ENCODE results near the gene PANK4. TPM values are rescaled to one million over a fixed set of nuclear protein-coding genes. Genes with fewer than 3 reads are reported as not detected.

PANK4 gene
- total and polyA plus RNA-seq, 10 of the 15 experiments (the other 5 are each of a cell fraction or from before 2014, with no cell fraction given) = 0.35 to 38.0 (median 18.6) TPM

DNA sequence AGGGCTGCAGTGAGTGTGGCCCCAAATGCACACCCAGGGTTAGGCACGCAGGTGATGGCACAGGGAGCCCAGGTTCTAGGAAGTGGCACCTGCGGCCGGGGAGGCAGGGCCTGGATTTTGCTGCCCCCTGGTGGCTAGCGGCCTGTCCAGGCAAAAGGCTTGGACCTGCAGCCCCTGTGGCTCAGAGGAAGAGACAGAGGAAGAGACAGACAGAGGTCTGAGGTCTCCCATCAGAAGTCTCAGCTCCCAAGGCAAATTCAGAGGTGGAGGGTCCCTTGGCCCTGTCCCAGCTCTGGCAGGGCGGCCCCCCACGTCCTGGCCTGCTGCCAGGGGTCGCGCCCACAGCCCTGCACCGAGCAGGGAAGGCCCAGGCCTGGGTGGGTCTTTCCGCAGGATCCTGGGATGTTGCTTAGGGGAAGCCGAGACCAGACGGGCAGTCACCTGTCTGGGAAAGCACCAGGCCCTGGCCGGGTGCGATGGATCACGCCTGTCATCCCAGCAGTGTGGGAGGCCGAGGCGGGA is 21.7 kb upstream of the PANK4 start:
- under 1% methylated on average over 17 of the region's 17 CpGs for WGBS (ENCODE audit: insufficient coverage, insufficient replicate concordance, low lambda C conversion rate, missing lambda C conversion rate)
- H3K27me3 ChIP-seq (replicated peaks in 1 of 2; ENCODE audit: control insufficient read depth in 2 of 2, insufficient read depth in 2 of 2, low read length in 1 of 2) = no peaks in the 10 kb centered on the region
- intact Hi-C loops (cut with micrococcal nuclease; ENCODE audit: unreplicated experiment) = loop anchor here (1.0 to 10.0 kb wide), 5 partner anchors 22 to 353 kb away; partner anchors contain the start of genes FAAP20 and PANK4
- H4K20me1 ChIP-seq (ENCODE audit: control insufficient read depth, insufficient read depth) = no peaks in the 10 kb centered on the region
- H3K4me2 ChIP-seq (ENCODE audit: control insufficient read depth, insufficient read depth) = peak overlapping the region; percentile 99
- H3K27ac ChIP-seq (ENCODE audit: control insufficient read depth, insufficient read depth) = peak overlapping the region; percentile 96
- BruUV-seq (replicated peaks) = no TSS peak
- RAD21 ChIA-PET (ENCODE audit: unreplicated experiment) = interaction anchor here (0.9 to 7.1 kb wide), 12 partner anchors 8 to 353 kb away, joined by 3 to 86 read pairs (median 12); partner anchors contain the start of genes FAAP20, MORN1, PANK4 and PRXL2B
- no peaks in the 10 kb centered on the region for H3K9me3 ChIP-seq (replicated peaks; ENCODE audit: control insufficient read depth, insufficient read depth, low read length)
- DNase-seq (ENCODE audit: low read depth, low spot score) (peak; percentile 50), ATAC-seq (peak; percentile 47), FAIRE-seq (peak; percentile 71)
- no peak overlapping the region for H2AFZ ChIP-seq (ENCODE audit: control insufficient read depth, low read depth, low read length)
- H3K79me2 ChIP-seq (ENCODE audit: control insufficient read depth, insufficient read depth, low read length) = peaks cover 5% of the 10 kb centered on the region
- POLR2A ChIA-PET = interaction anchor here (0.6 to 4.9 kb wide), 15 partner anchors 8 to 353 kb away, joined by 3 to 62 read pairs (median 11); partner anchors contain the start of genes FAAP20, PANK4, PEX10 and PRXL2B
- SMC1A ChIA-PET (ENCODE audit: uncharacterized antibody, unreplicated experiment) = interaction anchor here (0.9 to 3.1 kb wide), 6 partner anchors 9 to 135 kb away, joined by 4 to 30 read pairs (median 17); partner anchors contain the start of genes PANK4, PEX10, PRXL2B and TNFRSF14
- H3K36me3 ChIP-seq (ENCODE audit: control insufficient read depth in 2 of 2, insufficient read depth in 2 of 2, low read length in 1 of 2) = no peaks in the 10 kb centered on the region
- in situ Hi-C loops (cut with MboI) = loop anchor here (5.0 kb wide), 2 partner anchors 34 to 136 kb away; partner anchors contain the start of gene PEX10
- peak overlapping the region; percentile 82 for H3K4me3 ChIP-seq
- peak overlapping the region; percentile 85 for H3K9ac ChIP-seq (ENCODE audit: control insufficient read depth, insufficient read depth, low read length)
- CTCF ChIA-PET = interaction anchor here (0.9 to 4.9 kb wide), 12 partner anchors 8 to 352 kb away, joined by 3 to 37 read pairs (median 8); partner anchors contain the start of genes FAAP20, MORN1, PANK4 and PEX10
- H3K4me1 ChIP-seq (ENCODE audit: control insufficient read depth, insufficient read depth, low read length) = peaks cover 25% of the 10 kb centered on the region
- no peak for TF ChIP-seq USF1 (IDR thresholded peaks at IDR 0.05; ENCODE audit: borderline replicate concordance, extremely low read length, insufficient read depth, low read depth, low read length)
- TF ChIP-seq SMAD1 (IDR thresholded peaks at IDR 0.05; ENCODE audit: low read depth, partially characterized antibody) = no peak
- TF ChIP-seq DPF2 (IDR thresholded peaks at IDR 0.05) = peak; percentile 71
- TF ChIP-seq MEF2B (IDR thresholded peaks at IDR 0.05; ENCODE audit: partially characterized antibody, poor library complexity, severe bottlenecking) = peak; percentile 32
- peak; percentile 46; the same call in 1 of the 2 replicates for TF ChIP-seq RUNX3 (IDR thresholded peaks at IDR 0.05; ENCODE audit: low read length)
- TF ChIP-seq GATAD2B (conservative IDR thresholded peaks at IDR 0.05; ENCODE audit: low read depth) = peak; percentile 65; the same call in 1 of the 2 replicates
- no peak; a peak in 1 of 4 replicates for TF ChIP-seq ETV6 (conservative IDR thresholded peaks at IDR 0.05 in 1 of 2, IDR thresholded peaks at IDR 0.05 in 1 of 2; ENCODE audit: borderline replicate concordance in 1 of 2, low read depth in 1 of 2)
- 0 out of 2 replicates have a peak, but pooled peaks have one; percentile 11 for TF ChIP-seq RB1 (IDR thresholded peaks at IDR 0.05; ENCODE audit: borderline replicate concordance)
- TF ChIP-seq, protein P1, sequence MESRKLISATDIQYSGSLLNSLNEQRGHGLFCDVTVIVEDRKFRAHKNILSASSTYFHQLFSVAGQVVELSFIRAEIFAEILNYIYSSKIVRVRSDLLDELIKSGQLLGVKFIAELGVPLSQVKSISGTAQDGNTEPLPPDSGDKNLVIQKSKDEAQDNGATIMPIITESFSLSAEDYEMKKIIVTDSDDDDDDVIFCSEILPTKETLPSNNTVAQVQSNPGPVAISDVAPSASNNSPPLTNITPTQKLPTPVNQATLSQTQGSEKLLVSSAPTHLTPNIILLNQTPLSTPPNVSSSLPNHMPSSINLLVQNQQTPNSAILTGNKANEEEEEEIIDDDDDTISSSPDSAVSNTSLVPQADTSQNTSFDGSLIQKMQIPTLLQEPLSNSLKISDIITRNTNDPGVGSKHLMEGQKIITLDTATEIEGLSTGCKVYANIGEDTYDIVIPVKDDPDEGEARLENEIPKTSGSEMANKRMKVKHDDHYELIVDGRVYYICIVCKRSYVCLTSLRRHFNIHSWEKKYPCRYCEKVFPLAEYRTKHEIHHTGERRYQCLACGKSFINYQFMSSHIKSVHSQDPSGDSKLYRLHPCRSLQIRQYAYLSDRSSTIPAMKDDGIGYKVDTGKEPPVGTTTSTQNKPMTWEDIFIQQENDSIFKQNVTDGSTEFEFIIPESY (IDR thresholded peaks at IDR 0.05) = no peak
- TF ChIP-seq KLF5 (IDR thresholded peaks at IDR 0.05; ENCODE audit: partially characterized antibody) = no peak
- TF ChIP-seq YY1 (IDR thresholded peaks at IDR 0.05; ENCODE audit: low read depth, low read length) = 0 out of 2 replicates have a peak, but pooled peaks have one; percentile 2
- no peak for TF ChIP-seq PAX8 (IDR thresholded peaks at IDR 0.05)
- peak; percentile 8 for TF ChIP-seq BCL3 (IDR thresholded peaks at IDR 0.05; ENCODE audit: borderline replicate concordance, insufficient read depth, low read depth, low read length, poor library complexity, severe bottlenecking)
- peak; percentile 92 to 95 (median 94); a peak in 5 of 6 replicates for TF ChIP-seq CTCF (IDR thresholded peaks at IDR 0.05 in 2 of 3, conservative IDR thresholded peaks at IDR 0.05 in 1 of 3; ENCODE audit: control insufficient read depth in 2 of 3, extremely low read depth in 1 of 3, insufficient read depth in 1 of 3, low read depth in 3 of 3, low read length in 3 of 3)
- TF ChIP-seq TCF12 (IDR thresholded peaks at IDR 0.05; ENCODE audit: low read depth, low read length) = 0 out of 2 replicates have a peak, but pooled peaks have one; percentile 63

Measured in GM12878 (cell line).